Fibroblast of lung (primary cell): ENCODE results near the gene PTX4. TPM values are rescaled to one million over a fixed set of nuclear protein-coding genes. Genes with fewer than 3 reads are reported as not detected.

Source experiments
- DNase-seq, 2 donors: peaks; one replicate each; pipeline versions ENCODE4 v3.0.0 to v3.0.0-alpha.2; 2010; ENCODE audit warnings: low read depth in 2 of 2
- H2AFZ ChIP-seq: 2 replicates; pipeline ENCODE4 v1.5.1; 2012; ENCODE audit warnings: low read length, control low read depth, inconsistent platforms
- H3K27ac ChIP-seq: 2 replicates; pipeline ENCODE4 v1.5.1; 2011; ENCODE audit warnings: low read length, control low read depth; ENCODE audit not compliant: insufficient read depth
- H3K27me3 ChIP-seq: 2 replicates; pipeline ENCODE4 v1.5.1; 2011; ENCODE audit warnings: mild to moderate bottlenecking, low read length; ENCODE audit not compliant: control insufficient read depth, insufficient read depth
- H3K36me3 ChIP-seq: 2 replicates; pipeline ENCODE4 v1.5.1; 2011; ENCODE audit warnings: low read length; ENCODE audit not compliant: control insufficient read depth, insufficient read depth
- H3K4me1 ChIP-seq: 2 replicates; pipeline ENCODE4 v1.5.1; 2011; ENCODE audit warnings: low read length; ENCODE audit not compliant: control insufficient read depth, insufficient read depth; ENCODE audit errors: extremely low read depth
- H3K4me2 ChIP-seq: 2 replicates; pipeline ENCODE4 v1.5.1; 2011; ENCODE audit warnings: low read length, control low read depth; ENCODE audit not compliant: insufficient read depth; ENCODE audit errors: extremely low read depth
- H3K4me3 ChIP-seq, 4 experiments: fragments of 200-600 bp in 1 of 4; sonication (generic) in 1 of 4; replicated peaks in 1 of 4; 2 replicates each; pipeline ENCODE4 v1.5.1; 2011 to 2016; ENCODE audit warnings: low read length in 4 of 4, low read depth in 3 of 4, mild to moderate bottlenecking in 3 of 4, control low read depth in 2 of 4, inconsistent platforms in 1 of 4, mixed read lengths in 1 of 4; ENCODE audit not compliant: insufficient read depth in 1 of 4; ENCODE audit errors: control extremely low read depth in 1 of 4
- H3K79me2 ChIP-seq: 2 replicates; pipeline ENCODE4 v1.5.1; 2012; ENCODE audit warnings: mild to moderate bottlenecking, low read length, inconsistent platforms; ENCODE audit not compliant: control insufficient read depth, insufficient read depth
- H3K9ac ChIP-seq: 2 replicates; pipeline ENCODE4 v1.5.1; 2011; ENCODE audit warnings: mild to moderate bottlenecking, low read length, control low read depth; ENCODE audit not compliant: insufficient read depth
- H3K9me3 ChIP-seq: 2 replicates; pipeline ENCODE4 v1.5.1; 2012; ENCODE audit warnings: low read depth, low read length; ENCODE audit not compliant: control insufficient read depth, insufficient read depth
- H4K20me1 ChIP-seq: 2 replicates; pipeline ENCODE4 v1.5.1; 2011; ENCODE audit warnings: low read length; ENCODE audit not compliant: control insufficient read depth, insufficient read depth; ENCODE audit errors: extremely low read depth
- EZH2 ChIP-seq: IDR thresholded peaks from 2 replicates; pipeline ENCODE4 v1.5.1; 2012; ENCODE audit warnings: low read length, control low read depth, mild to moderate bottlenecking; ENCODE audit errors: missing control alignments
- polyA minus RNA-seq: library from RNA; depleted of rRNA, polyadenylated mRNA; stranded (reverse); fragments of >200 nt; gene quantifications from 2 replicates; pipeline ENCODE4 v1.2.3, GENCODE V29; 2011; ENCODE audit warnings: low replicate concordance
- polyA plus RNA-seq, 2 donors: library from polyadenylated mRNA; depleted of rRNA in 1 of 2; stranded (reverse) in 1 of 2; unstranded in 1 of 2; fragments of >200 nt; gene quantifications; 2 replicates each; pipeline ENCODE4 v1.2.1, GENCODE V29; 2011 to 2012; ENCODE audit warnings: missing spikeins in 1 of 2
- total RNA-seq: library from RNA; depleted of rRNA; stranded (reverse); fragments of >200 nt; gene quantifications from 2 replicates; pipeline ENCODE4 v1.2.1, GENCODE V29; 2014
- TF ChIP-seq, protein P1 (sequence below), 2 donors: IDR thresholded peaks in 1 of 2; conservative IDR thresholded peaks in 1 of 2; 1 replicate in 1 of 2; 2 replicates in 1 of 2; pipeline ENCODE4 v1.5.1; 2011 to 2012; ENCODE audit warnings: low read length in 2 of 2, control low read depth in 1 of 2, inconsistent platforms in 1 of 2, low read depth in 1 of 2, mild to moderate bottlenecking in 1 of 2

The PTX4 gene, protein sequence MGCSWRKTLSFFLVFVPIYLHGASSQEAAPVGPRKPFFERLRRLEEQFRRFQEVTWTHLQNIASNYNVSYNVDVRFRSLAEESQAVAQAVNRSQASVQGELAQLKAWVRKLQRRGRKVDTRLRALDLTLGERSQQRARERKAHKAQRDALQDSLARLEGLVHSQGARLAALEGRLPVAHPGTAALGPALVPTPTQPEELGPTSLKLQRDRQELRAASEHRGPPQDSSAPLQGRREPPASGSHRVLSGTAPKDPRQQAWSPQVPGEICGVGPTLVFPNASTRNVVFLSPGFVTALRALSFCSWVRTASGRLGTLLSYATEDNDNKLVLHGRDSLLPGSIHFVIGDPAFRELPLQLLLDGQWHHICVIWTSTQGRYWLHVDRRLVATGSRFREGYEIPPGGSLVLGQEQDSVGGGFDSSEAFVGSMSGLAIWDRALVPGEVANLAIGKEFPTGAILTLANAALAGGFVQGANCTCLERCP
- total RNA-seq (not detected in 2 replicates), polyA plus RNA-seq (0.05 TPM in 1 of 2 replicates, not detected in the other), polyA minus RNA-seq (not detected in 2 replicates)
- 0.08 TPM in 1 of 2 replicates, not detected in the other for polyA plus RNA-seq (2012)

DNA sequence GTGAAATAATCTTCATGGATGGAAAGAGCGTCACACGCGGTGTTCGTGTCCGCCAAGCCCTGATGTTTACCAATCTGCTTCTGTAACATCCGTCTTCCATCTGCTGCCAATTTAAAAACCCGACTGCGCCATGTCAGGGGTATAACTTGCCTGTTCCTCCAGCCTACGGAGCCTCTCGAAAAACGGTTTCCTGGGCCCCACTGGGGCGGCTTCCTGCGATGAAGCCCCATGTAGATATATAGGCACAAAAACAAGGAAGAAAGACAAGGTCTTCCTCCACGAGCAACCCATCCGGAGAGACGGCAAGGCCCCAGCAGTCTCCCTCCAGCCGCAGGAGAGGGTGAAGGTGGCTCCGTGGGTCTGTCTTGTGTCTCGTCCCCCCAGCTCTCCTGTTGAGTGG lies at the start of gene PTX4:
Gene PTX4 (minus strand): TSS at position 326 of the 400 bp plus-strand sequence. CDS start 35 bp downstream, at position 291.
- Histone ChIP-seq H4K20me1 (no peaks in the 10 kb centered on the region), H3K79me2 (peaks cover 1% of the 10 kb centered on the region), H3K27me3 (peaks cover 2% of the 10 kb centered on the region), H3K9me3 (no peaks in the 10 kb centered on the region), H3K27ac (no peak within 1 kb of the TSS), H3K36me3 (no peaks in the 10 kb centered on the region), H3K4me3 (no peak within 1 kb of the TSS), H2AFZ (no peak within 1 kb of the TSS), H3K4me1 (no peaks in the 10 kb centered on the region), H3K4me2 (no peak within 1 kb of the TSS), H3K9ac (no peak within 1 kb of the TSS)
- TF ChIP-seq, protein P1, sequence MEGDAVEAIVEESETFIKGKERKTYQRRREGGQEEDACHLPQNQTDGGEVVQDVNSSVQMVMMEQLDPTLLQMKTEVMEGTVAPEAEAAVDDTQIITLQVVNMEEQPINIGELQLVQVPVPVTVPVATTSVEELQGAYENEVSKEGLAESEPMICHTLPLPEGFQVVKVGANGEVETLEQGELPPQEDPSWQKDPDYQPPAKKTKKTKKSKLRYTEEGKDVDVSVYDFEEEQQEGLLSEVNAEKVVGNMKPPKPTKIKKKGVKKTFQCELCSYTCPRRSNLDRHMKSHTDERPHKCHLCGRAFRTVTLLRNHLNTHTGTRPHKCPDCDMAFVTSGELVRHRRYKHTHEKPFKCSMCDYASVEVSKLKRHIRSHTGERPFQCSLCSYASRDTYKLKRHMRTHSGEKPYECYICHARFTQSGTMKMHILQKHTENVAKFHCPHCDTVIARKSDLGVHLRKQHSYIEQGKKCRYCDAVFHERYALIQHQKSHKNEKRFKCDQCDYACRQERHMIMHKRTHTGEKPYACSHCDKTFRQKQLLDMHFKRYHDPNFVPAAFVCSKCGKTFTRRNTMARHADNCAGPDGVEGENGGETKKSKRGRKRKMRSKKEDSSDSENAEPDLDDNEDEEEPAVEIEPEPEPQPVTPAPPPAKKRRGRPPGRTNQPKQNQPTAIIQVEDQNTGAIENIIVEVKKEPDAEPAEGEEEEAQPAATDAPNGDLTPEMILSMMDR (conservative IDR thresholded peaks at IDR 0.05 in 1 of 2, IDR thresholded peaks at IDR 0.05 in 1 of 2; ENCODE audit: low read depth in 1 of 2, low read length in 2 of 2): no peak
- no peak for TF ChIP-seq EZH2
- DNase-seq: no peak

DNA sequence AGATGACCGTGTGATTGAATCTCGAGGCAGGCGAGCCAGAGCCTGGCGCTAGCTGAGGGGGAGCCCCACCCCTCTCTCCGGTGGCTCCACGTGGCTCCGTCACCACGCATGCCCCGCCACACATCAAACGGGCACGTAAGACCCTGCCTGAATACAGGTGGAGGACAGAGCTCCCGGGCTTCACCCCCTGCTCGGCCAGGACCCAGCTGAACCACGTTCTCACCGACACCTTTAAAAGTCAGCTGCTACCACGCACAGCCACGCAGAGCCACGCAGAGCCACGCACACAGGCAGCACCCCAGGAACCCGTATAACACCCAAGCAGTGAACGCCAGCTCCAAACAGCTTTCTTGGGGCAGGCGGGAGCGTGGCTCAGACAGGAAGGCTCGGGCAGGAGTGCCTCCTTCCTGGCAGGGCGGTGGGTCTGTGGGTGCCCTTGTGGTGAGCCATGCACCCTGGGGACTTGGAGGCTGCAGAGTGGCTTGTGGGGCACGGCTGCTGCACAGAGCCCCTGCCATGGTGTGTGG lies 49.1 kb upstream of the PTX4 start:
- TF ChIP-seq, protein P1 (conservative IDR thresholded peaks at IDR 0.05 in 1 of 2, IDR thresholded peaks at IDR 0.05 in 1 of 2; ENCODE audit: low read depth in 1 of 2, low read length in 2 of 2): no peak
- TF ChIP-seq EZH2: no peak
- no peaks in the 10 kb centered on the region for H3K9me3 ChIP-seq
- no peak for DNase-seq
- peaks cover 17% of the 10 kb centered on the region for H3K4me1 ChIP-seq
- H3K27ac ChIP-seq: no peak overlapping the region
- no peak overlapping the region for H3K4me3 ChIP-seq
- H3K79me2 ChIP-seq: peaks cover 35% of the 10 kb centered on the region
- H3K9ac ChIP-seq: no peak overlapping the region
- H2AFZ ChIP-seq: no peak overlapping the region
- no peak overlapping the region for H3K4me2 ChIP-seq
- no peaks in the 10 kb centered on the region for H4K20me1 ChIP-seq
- H3K36me3 ChIP-seq: peaks cover 24% of the 10 kb centered on the region
- no peaks in the 10 kb centered on the region for H3K27me3 ChIP-seq

DNA sequence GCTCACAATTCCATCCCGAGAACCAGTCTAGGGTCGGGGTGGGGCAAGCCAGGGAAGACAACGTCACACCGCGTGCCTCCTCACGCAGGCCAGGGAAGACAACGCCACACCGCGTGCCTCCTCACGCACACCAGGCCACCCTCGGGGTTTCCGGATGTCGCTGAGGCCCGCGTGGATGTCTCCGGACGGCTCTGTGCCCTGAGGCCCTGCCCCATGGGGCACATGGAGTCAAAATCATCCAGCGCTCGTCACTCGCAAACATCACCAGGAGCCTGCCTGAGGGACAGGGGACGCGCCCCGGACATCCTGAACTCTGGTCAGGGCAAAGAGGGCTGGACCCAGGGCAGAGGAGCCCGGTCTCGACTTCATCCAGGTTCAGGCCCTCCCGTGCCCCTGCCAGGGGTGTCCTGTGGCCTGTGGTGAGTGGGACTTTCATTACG lies 48.4 kb upstream of the PTX4 start:
- peaks cover 35% of the 10 kb centered on the region for H3K79me2 ChIP-seq
- H4K20me1 ChIP-seq: no peaks in the 10 kb centered on the region
- no peak overlapping the region for H2AFZ ChIP-seq
- no peak overlapping the region for H3K4me2 ChIP-seq
- H3K27me3 ChIP-seq: no peaks in the 10 kb centered on the region
- peaks cover 21% of the 10 kb centered on the region for H3K4me1 ChIP-seq
- no peak for TF ChIP-seq EZH2
- TF ChIP-seq, protein P1 (conservative IDR thresholded peaks at IDR 0.05 in 1 of 2, IDR thresholded peaks at IDR 0.05 in 1 of 2; ENCODE audit: low read depth in 1 of 2, low read length in 2 of 2): no peak
- H3K4me3 ChIP-seq: no peak overlapping the region
- H3K9me3 ChIP-seq: no peaks in the 10 kb centered on the region
- DNase-seq: no peak
- H3K36me3 ChIP-seq: peaks cover 19% of the 10 kb centered on the region
- H3K27ac ChIP-seq: peak overlapping the region; percentile 4
- peak overlapping the region; percentile 21 for H3K9ac ChIP-seq
